ENCODE data around the gene NUP42.

The NUP42 gene

GRCh38 chr7:23238983-23239652 lies 57.3 kb downstream of the NUP42 start:
- DNase-seq: no peak

- no peak for DNase-seq
These were observed 57.9 kb downstream of the NUP42 start for GRCh38 chr7:23239698-23240097.

GRCh38 chr7:23242321-23242720 lies 60.5 kb downstream of the NUP42 start:
- DNase-seq: no peak

DNA sequence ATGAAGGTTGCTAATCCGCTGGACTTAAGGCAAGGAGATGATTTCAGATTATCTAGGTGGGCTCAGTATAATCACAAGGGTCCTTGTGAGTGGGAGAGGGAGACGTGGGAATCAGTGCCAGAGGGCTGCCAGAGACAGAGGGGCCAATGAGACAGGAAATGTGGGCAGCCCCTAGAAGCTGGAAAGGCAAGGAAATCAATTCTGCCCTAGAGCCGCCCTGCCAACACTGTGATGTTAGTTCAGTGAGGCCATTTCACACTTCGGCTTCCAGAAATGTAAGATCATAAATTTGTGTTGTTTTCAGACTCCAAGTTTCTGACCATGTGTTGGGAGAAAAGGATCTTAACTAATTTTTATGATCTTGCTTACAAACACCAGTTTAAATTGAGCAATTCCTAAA lies 61.1 kb downstream of the NUP42 start:
- no peak for DNase-seq

GRCh38 chr7:23246555-23246954 lies 64.7 kb downstream of the NUP42 start, which contains the start of gene GPNMB:
GPNMB (plus strand) TSS chr7:23246775; CDS start chr7:23246858, 83 bp downstream.
- DNase-seq: no peak

DNA sequence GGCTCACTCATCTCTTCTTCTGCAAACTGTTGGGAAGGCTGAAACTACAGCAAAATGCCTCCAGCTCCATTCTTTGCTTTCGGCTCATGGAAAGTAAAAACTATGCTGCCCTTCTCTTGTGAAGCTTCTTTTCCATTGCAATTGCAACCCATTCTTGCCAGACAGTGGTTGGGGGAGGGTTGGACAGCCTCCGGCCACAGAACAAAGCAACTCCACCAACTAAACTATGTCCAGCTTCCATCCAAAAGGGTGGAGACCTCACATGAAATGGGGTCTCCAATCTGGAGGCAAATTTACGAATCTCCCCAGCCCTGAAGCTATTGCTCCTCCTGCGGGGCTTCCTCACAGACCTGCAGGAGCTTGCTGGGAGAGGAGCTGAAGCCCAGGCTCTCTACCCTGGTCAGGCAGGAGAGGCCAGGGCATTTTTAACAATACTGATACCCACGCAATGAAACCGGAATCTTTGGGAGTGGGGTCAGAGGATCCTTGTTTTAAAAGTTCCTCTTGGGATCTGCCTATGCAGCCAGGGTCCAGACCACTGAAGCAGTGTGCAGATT lies 65.3 kb downstream of the NUP42 start:
- no peak for DNase-seq

DNA sequence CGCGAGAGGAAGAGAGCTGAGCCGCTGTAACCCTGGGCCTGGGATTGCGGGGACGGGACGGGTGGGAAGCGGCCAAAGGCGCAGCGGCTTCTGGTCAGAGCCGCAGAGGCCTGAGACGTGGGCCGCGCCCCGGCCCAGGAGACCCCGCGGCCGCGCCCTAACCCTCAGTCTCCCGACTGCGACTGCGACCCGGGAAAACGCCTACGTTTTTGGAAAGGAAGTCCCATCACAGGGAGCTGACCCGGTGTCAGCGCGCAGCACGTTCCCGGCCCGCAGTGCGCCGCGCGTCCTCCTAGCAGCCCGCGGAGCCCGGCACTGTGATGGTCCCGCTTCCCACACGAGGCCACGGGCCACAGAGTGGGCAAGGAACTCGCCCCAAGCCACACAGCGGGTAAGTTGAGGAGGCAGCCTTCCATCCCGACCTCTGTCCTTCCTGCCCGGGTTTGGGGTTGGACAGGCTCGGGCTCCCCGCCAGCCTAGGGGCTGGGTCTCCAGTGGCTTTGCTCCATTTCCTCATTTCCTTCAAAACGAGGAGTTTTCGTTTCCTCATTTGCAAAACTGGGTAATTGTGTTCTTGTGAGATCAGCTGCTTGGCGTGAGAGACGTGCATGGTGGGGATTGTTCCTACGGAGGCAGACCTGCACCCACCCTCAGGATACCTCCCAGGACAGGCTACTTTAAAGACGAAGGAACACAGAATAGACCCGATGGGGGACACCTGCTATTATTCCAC lies 65.9 kb downstream of the NUP42 start:
- DNase-seq: no peak

GRCh38 chr7:23249486-23249885 lies 67.6 kb downstream of the NUP42 start:
- DNase-seq: no peak

Measured in NCI-H1694 (cell line).